ENCODE data around the gene ATXN1.

The ATXN1 gene

GRCh38 chr6:16372029-16372776 is 389.1 kb downstream of the ATXN1 start:
- DNase-seq = no peak

DNA sequence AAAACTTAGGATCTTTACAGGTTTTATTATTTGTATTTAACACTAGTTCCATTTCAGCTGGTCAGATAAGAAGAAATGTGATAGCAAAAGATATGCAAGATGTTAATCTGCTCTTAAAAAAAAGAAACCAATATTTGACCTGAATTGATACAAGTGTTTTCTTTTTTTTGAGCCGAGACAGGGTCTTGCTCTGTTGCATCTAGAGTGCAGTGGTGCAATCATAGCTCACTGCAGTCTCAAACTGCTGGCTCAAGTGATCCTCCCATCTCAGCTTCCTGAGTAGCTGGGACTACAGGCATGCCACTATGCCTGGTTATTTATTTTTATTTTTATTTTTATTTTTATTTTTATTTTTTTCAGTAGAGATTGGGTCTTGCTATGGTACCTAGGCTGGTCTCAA is 389.9 kb downstream of the ATXN1 start:
- DNase-seq = no peak

GRCh38 chr6:16370943-16371342 is 390.3 kb downstream of the ATXN1 start:
- no peak for DNase-seq

DNA sequence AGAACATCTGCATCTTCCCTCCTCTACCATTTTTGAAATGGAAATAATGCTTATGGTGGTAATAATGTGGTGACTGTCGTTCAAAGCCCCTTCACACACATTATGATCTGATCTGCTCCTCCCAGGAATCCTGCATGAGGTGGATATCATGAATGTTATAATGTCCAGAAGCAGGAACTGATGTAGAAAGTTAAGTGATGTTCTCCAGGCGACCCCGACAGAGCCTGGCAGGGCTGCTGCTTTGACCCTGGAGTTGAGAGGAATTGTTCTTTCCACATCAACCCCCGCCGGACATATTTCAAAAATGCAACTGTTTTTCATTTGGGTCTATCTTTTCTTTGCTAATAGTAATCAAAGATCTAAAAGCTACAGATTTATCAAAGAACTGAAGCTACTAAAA is 391.3 kb downstream of the ATXN1 start:
- DNase-seq = no peak

- no peak for DNase-seq
These were observed 392.0 kb downstream of the ATXN1 start for GRCh38 chr6:16369140-16369745.

- no peak for DNase-seq
These were observed 393.7 kb downstream of the ATXN1 start for GRCh38 chr6:16367571-16367970.

DNA sequence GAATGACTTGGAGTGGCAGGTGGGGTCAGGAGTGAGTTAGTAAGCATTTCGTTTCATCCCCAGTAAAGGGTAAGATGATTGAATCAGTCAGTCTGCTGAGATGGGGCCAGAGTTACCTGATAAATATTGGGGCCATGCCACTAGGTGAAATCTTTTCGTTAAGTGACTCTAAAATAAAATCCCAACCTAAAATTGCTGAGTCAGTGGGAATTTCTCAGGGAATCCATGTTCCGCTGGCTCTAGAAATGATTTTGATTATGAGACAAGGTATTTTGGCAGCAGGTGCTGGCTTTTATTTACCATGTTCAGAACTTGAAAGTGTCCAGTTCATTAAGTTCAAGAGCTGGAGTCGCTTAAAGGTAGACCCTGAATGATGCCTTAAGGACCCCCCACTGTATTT is 397.5 kb downstream of the ATXN1 start:
- no peak for DNase-seq

- no peak for DNase-seq
These were observed 398.3 kb downstream of the ATXN1 start for GRCh38 chr6:16362819-16363589.

- no peak for DNase-seq
These were observed 399.0 kb downstream of the ATXN1 start for GRCh38 chr6:16362296-16362695.

DNA sequence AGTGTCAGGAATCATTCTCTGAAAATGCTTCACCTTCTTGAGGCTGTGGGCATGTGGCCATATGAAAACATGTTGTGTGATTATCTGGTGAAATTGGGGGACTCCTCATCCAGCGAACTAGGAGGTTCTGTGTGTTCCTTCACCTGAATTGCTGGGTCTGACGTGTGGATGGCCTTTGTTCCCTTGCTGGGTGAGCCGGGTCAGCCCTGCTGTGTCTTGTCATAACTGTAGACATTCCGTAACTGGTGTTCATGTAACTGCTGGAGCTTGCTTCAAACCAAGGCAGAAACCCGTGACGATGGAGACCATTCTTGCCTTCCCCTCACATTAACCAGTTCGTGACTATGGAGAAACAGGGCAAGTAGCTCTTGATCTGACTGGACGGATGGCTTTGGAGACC is 399.4 kb downstream of the ATXN1 start:
- no peak for DNase-seq

- DNase-seq = no peak
These were observed 400.1 kb downstream of the ATXN1 start for GRCh38 chr6:16361121-16361520.

- DNase-seq = no peak
These were observed 400.9 kb downstream of the ATXN1 start for GRCh38 chr6:16360365-16360764.

- DNase-seq = no peak
These were observed 401.7 kb downstream of the ATXN1 start for GRCh38 chr6:16359563-16359962.

DNA sequence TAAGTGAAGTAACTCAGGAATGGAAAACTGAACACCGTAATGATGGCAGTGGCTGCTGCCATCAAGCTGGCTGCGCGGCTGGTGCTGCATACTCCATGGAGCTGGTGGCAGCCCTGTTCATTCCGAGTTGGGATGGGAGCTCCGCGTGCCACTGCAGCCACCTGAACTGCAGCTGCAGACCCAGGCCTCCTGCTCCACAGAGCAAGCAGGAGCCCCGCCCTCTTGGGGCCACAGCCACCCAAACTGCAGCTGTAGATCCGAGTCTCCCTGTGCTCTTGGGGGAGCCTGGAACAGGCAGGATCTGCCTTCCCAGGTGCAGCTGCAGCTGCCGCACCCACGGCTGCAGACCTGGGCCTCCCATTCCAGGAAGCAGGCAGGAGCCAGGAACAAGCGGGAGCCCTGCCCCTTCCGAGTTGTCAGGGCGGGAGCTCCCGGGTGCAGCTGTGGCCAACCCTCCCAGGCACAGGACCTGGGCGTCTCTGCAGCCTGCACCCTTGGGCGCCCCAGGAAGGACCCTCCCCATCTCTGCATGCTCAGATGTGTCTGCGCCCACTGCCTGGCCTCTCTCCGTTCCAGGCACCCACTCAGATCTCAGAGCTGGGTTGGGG is 402.6 kb downstream of the ATXN1 start:
- DNase-seq = no peak

GRCh38 chr6:16355699-16356446 is 405.4 kb downstream of the ATXN1 start:
- no peak for DNase-seq

GRCh38 chr6:16355238-16355637 is 406.0 kb downstream of the ATXN1 start:
- DNase-seq = no peak

- DNase-seq = no peak
These were observed 406.6 kb downstream of the ATXN1 start for GRCh38 chr6:16354692-16355091.

- DNase-seq = no peak
These were observed 408.3 kb downstream of the ATXN1 start for GRCh38 chr6:16352821-16353438.

DNA sequence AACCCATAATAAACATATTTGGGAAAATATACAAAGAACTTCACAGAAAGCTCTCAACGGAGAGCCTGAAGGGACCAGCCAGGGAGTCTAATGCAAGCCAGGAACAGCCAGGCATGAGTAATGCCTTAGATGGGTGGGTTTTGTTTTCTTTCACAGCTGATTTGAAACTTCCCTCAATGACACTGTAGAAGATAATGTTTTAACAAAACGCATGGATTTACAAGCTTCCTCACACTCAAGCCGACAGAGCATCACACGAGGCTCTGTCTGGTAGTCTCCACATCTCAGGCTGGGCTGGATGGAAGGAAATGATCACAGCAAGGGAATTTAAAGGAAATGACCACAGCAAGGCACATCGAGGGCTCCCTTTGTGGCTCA is 409.0 kb downstream of the ATXN1 start:
- DNase-seq = no peak

DNA sequence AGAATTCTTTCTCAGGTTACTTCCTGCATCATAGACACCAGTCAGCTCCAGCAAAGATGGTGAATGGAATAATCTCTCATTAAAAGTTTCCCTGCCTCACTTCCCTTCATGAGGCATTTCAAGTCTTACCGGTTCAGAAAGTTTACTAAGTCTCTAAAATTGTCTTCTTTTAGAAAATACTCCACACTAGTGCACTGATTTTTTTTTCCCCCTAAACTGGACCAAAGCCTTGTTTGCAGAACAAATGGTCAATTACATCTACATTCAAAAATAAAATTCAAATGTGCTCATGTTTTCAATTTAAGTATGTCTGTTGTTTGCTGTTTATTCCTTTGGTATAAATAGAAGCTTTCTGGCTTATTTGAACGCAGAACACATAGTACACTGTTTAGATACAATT is 411.7 kb downstream of the ATXN1 start:
- DNase-seq = no peak

DNA sequence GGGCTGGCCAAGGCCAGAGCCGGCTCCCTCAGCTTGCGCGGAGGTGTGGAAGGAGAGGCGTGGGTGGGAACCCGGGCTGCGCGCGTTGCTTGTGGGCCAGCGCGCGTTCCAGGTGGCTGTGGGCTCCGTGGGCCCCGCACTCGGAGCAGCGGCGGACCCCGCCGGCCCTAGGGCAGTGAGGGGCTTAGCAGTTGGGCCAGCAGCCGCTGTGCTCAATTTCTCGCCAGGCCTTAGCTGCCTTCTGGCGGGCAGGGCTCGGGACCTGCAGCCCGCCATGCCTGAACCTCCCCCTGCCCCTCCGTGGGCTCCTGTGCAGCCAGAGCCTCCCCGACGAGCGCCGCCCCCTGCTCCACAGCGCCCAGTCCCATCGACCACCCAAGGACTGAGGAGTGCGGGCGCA is 414.4 kb downstream of the ATXN1 start:
- DNase-seq = no peak
